Measurements from ENCODE around the gene TRAPPC12.
"Not testable (repeated sequence)": the region's sequence is repeated elsewhere in the genome, so short reads cannot be mapped to it uniquely, and the experiment has no call there.

TRAPPC12 gene

GRCh38 chr2:3442185-3442584 is 62.7 kb downstream of the TRAPPC12 start:
- no peak overlapping the region for H3K4me3 ChIP-seq (ENCODE audit: low read depth, low read length)
- no peak for TF ChIP-seq CTCF (IDR thresholded peaks at IDR 0.05; ENCODE audit: low read depth, low read length)

- no peak overlapping the region for H3K4me3 ChIP-seq (ENCODE audit: low read depth, low read length)
- TF ChIP-seq CTCF (IDR thresholded peaks at IDR 0.05; ENCODE audit: low read depth, low read length), result no peak
These were observed 63.6 kb downstream of the TRAPPC12 start for GRCh38 chr2:3443083-3443482.

GRCh38 chr2:3443506-3444084 is 64.1 kb downstream of the TRAPPC12 start:
- TF ChIP-seq CTCF (IDR thresholded peaks at IDR 0.05; ENCODE audit: low read depth, low read length), result no peak
- no peak overlapping the region for H3K4me3 ChIP-seq (ENCODE audit: low read depth, low read length)

GRCh38 chr2:3445891-3446290 is 66.4 kb downstream of the TRAPPC12 start:
- no peak overlapping the region for H3K4me3 ChIP-seq (ENCODE audit: low read depth, low read length)
- TF ChIP-seq CTCF (IDR thresholded peaks at IDR 0.05; ENCODE audit: low read depth, low read length), result no peak

DNA sequence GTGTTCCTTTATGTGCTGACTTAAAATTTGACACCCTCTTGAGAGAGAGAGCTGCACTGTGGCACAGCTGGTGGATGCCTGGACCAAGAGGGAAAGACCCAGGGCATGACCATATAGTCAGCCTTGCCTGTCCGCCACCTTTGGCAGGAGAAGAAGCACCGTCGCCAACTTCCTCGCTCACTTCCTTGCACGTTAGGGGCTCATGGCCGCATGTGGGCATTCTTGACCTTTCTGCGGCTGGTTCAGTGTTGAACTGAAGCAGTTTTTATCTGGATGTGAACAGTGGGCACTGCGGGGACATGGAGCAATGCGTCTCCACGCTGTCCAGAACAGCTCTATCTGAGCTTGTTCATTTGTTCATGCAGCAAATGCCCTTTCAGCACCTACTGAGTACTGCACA is 66.9 kb downstream of the TRAPPC12 start:
- TF ChIP-seq CTCF (IDR thresholded peaks at IDR 0.05; ENCODE audit: low read depth, low read length), result no peak
- H3K4me3 ChIP-seq (ENCODE audit: low read depth, low read length), result no peak overlapping the region

DNA sequence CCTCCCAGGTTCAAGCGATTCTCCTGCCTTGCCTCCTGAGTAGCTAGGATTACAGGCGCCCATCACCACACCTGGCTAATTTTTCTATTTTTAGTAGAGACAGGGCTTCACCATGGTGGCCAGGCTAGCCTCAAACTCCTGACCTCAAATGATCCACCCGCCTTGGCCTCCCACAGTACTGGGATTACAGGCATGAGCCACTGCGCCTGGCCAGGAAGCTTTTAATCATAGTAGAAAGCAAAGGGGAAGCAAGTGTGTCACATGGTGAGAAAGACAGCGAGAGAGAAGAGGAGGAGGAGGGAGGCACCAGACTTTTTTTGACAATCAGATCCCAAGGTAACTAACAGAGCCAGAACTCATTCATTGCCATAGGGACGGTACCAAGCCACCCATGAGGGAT is 67.7 kb downstream of the TRAPPC12 start:
- H3K4me3 ChIP-seq (ENCODE audit: low read depth, low read length), result not testable (repeated sequence)

GRCh38 chr2:3447789-3448317 is 68.4 kb downstream of the TRAPPC12 start:
- no peak overlapping the region for H3K4me3 ChIP-seq (ENCODE audit: low read depth, low read length)
- no peak for TF ChIP-seq CTCF (IDR thresholded peaks at IDR 0.05; ENCODE audit: low read depth, low read length)

DNA sequence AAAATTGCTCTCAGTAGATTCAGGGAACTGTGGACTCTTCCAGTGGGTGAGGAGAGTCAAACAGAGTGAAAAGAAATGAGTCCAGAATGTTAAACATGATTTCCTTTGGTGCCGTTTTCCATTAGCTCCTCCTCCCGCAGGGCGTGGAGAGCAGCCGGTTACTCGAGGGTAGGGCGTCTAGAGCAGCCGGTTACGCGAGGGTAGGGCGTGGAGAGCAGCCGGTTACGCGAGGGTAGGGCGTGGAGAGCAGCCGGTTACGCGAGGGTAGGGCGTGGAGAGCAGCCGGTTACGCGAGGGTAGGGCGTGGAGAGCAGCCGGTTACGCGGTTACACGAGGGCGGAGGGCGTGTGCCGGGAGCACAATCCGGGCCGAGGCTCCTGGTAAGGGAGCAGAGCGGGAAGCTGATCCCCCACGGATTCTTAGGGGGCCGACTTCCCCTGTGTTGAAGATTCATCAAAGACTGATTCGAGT is 69.0 kb downstream of the TRAPPC12 start:
- not testable (repeated sequence) for H3K4me3 ChIP-seq (ENCODE audit: low read depth, low read length)
